Measurements from ENCODE around the gene ANO2.
A peak's percentile ranks its signal among the peaks of the same experiment; 100 is the strongest.

The ANO2 gene

GRCh38 chr12:5778821-5779220 is 166.2 kb downstream of the ANO2 start:
- no peak for DNase-seq (ENCODE audit: low spot score)

GRCh38 chr12:5777451-5777850 is 167.6 kb downstream of the ANO2 start:
- no peak for DNase-seq (ENCODE audit: low spot score)

GRCh38 chr12:5776091-5776490 is 169.0 kb downstream of the ANO2 start:
- no peak for DNase-seq (ENCODE audit: low spot score)

- no peak for DNase-seq (ENCODE audit: low spot score)
Observed at GRCh38 chr12:5773550-5773949, 171.5 kb downstream of the ANO2 start.

GRCh38 chr12:5771756-5772155 is 173.3 kb downstream of the ANO2 start:
- DNase-seq (ENCODE audit: low spot score) = no peak

GRCh38 chr12:5770727-5771126 is 174.3 kb downstream of the ANO2 start:
- DNase-seq (ENCODE audit: low spot score) = no peak

- DNase-seq (ENCODE audit: low spot score) = no peak
Observed at GRCh38 chr12:5768581-5769196, 176.4 kb downstream of the ANO2 start.

- DNase-seq (ENCODE audit: low spot score) = no peak
Observed at GRCh38 chr12:5768171-5768570, 176.9 kb downstream of the ANO2 start.

- DNase-seq (ENCODE audit: low spot score) = no peak
Observed at GRCh38 chr12:5758347-5758746, 186.7 kb downstream of the ANO2 start.

GRCh38 chr12:5756338-5756842 is 188.7 kb downstream of the ANO2 start:
- DNase-seq (ENCODE audit: low spot score) = no peak

GRCh38 chr12:5748027-5748426 is 197.0 kb downstream of the ANO2 start:
- no peak for DNase-seq (ENCODE audit: low spot score)

- no peak for DNase-seq (ENCODE audit: low spot score)
Observed at GRCh38 chr12:5746917-5747316, 198.1 kb downstream of the ANO2 start.

GRCh38 chr12:5746036-5746908 is 198.8 kb downstream of the ANO2 start:
- no peak for DNase-seq (ENCODE audit: low spot score)

- DNase-seq (ENCODE audit: low spot score) = peak; percentile 76
Observed at GRCh38 chr12:5745251-5745888, 199.7 kb downstream of the ANO2 start.

GRCh38 chr12:5742258-5742657 is 202.8 kb downstream of the ANO2 start:
- no peak for DNase-seq (ENCODE audit: low spot score)

- DNase-seq (ENCODE audit: low spot score) = no peak
Observed at GRCh38 chr12:5739917-5740316, 205.1 kb downstream of the ANO2 start.

- no peak for DNase-seq (ENCODE audit: low spot score)
Observed at GRCh38 chr12:5737778-5738177, 207.3 kb downstream of the ANO2 start.

- no peak for DNase-seq (ENCODE audit: low spot score)
Observed at GRCh38 chr12:5736527-5736926, 208.5 kb downstream of the ANO2 start.

- DNase-seq (ENCODE audit: low spot score) = no peak
Observed at GRCh38 chr12:5736016-5736415, 209.0 kb downstream of the ANO2 start.

GRCh38 chr12:5733916-5734315 is 211.1 kb downstream of the ANO2 start:
- DNase-seq (ENCODE audit: low spot score) = no peak

GRCh38 chr12:5733136-5733755 is 211.8 kb downstream of the ANO2 start:
- no peak for DNase-seq (ENCODE audit: low spot score)

- no peak for DNase-seq (ENCODE audit: low spot score)
Observed at GRCh38 chr12:5730962-5731361, 214.1 kb downstream of the ANO2 start.
